GM21529 (cell line): ENCODE results near the gene TGM3.

Source experiments
- ATAC-seq: cut with Tn5 transposase; IDR thresholded peaks from one replicate; pipeline ENCODE4 v1.9.1; 2021; ENCODE audit not compliant: unreplicated experiment

Gene TGM3

DNA sequence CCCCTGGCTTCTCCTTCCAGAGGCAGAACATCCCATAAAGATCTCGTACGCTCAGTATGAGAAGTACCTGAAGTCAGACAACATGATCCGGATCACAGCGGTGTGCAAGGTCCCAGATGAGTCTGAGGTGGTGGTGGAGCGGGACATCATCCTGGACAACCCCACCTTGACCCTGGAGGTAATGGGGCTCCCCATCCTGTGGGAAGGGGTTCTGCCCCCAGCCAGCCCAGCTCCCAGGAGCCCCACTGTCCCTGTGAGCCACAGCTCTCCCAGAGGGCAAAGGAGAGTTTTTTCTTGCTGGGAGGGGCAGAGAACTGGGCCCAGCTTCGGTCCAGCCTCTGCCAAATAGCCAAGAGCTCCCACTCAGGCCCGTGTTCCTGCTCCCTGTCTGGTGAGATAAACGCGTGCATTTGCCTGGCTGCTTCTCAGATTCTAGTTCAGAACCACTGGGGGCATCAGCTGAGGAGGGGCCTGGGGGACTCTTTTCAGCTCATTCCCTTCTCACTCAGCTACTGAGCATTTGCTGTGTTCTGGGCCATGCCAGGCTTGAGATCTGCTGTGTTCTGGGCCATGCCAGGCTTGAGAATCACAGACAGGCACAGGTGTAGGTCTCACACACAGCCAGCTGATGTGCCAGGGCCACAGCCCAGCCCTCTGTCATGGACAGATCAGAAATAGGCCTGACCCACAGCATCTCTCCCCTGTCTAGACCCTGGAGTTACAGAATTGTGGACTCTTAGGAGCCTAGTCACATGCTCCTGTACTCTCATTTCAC, 39.5 kb downstream of the TGM3 start:
- ATAC-seq = no peak

DNA sequence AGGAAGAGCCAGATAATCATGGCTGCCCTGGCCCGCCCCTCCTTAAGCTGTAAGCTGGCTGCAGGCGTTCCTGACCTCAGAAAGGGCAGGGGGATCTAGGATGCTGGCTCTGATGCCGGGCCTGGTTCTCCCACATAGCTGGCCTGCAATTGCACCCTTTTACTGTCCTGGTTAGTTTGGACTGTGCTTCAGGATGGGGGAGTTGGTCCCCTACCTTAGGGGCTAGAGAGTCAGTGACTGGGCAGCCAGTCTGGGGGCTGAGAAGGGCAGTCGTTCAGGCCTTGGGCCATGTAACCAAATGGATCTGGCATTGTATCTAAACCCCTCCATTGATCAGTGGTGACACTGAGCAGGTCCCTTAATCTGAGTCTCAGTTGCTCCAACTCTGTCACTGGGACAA, 40.7 kb downstream of the TGM3 start:
- ATAC-seq = no peak

DNA sequence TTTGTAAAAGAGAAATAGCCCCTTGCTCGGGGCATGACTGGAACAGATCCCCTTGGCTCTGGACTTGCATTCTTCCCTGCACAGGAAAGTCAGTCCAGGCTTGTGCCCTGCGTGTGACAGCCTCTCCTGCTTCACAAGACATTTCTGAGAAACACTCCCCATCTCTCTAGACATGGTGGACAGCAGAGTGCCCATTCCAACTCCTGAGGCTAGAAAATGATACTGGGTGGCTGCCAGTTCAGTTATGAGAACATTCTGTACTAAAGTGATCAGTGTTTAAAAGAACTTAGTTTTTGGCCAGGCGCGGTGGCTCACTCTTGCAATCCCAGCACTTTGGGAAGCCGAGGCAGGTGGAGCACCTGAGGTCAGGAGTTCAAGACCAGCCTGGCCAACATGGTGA, 41.3 kb downstream of the TGM3 start:
- no peak for ATAC-seq

DNA sequence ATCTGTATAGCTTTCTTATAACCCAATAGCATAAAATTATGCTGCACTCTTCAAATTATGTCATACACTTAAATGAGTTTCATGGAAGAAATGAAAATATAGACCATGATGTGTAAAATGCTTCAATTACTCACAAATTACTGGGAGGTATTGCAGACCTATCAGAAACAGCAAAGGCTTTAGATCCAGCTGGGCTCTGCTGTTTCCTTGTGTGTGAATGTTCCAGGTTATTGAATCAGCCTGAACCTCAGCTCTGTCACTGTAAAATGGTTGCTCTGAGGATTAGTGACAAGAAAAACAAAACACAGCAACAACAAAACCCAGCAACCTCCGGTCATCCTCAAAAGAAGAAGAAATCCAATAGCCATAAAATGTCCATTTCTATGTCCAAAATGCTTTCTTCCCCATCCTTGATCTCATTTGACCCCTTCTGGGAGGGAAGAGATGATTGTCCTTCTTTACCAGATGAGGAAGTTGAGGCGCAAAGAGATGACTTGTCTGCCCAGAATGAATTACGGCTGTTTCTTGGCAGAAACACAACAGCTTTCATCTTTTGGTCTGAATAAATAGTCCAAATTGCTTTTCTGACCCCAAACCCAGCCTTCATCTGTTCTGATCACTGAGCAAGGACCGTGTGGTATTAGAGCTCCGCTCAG, 42.7 kb downstream of the TGM3 start:
- no peak for ATAC-seq

DNA sequence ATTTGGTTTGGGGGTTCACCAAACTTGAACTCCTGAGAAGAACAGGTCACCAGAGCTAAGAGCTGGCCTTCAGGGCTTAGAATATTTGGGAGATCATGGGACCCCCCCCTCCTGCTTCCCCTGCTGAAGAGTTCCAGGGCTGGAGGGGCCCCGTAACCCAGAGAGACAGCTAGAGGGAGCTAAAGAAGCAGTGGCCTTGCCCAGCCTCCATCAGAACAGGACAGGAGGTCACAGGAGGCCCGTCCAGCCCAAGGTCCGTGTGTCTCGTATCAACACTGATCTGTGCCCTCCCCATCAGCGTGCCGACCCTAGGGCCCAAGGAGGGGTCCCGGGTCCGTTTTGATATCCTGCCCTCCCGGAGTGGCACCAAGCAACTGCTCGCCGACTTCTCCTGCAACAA, 44.3 kb downstream of the TGM3 start:
- ATAC-seq = no peak

DNA sequence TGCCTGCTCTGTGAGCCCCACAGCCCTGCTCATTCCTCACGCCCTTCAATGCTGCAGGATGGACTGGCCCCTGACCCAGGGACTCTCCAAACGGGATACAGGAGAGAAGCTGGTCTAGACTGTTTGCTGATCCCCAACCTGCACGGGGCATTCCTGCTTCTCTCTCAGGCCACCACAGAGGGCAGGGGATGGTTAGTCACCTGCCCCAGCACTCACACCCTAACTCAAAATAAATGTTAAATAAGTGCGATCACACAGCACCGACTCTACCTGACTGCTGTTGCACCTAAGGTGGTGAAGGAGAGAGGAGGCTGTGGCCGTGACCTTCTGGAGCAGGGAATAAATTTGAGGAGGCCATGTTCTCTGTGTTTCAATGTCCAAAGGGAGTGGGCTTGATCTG, 45.0 kb downstream of the TGM3 start:
- ATAC-seq = no peak

DNA sequence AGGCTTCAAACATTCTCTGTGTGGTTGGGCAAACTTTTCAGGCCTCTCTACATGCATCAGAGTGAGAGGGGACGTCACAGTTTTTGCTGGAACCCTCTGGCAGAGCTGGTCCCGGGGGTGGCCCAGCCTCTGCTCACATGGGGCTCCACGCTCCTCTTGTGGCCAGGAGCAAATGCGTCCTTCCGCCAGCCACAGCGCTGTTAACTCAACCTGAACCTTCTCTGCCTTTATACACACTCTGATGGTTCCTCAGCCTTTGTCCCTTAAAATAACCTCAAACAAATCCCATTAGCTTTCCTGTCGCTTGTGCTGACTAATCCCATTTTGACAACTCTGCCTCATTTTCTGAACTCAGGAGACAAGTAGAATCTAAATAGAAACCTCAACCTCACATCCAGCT, 45.5 kb downstream of the TGM3 start:
- ATAC-seq = no peak

DNA sequence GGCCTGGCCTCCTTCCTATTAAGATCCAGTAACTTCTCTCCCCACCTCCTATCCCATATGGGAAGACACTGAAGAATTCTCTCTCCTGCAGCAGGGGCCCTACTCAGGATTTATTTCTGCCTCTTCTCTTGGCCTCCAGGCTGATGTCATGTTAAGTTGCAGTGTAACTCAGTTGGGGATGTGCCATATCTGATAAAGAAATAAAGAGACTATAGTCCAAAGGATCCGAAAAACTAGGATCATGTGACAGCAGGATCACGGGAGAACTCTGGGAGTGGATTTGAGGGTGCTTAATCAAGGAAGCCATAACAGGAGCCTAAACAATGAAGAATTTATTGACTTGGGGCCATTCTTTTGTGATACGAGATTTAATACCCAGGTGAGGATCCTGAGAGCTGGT, 46.4 kb downstream of the TGM3 start:
- no peak for ATAC-seq

DNA sequence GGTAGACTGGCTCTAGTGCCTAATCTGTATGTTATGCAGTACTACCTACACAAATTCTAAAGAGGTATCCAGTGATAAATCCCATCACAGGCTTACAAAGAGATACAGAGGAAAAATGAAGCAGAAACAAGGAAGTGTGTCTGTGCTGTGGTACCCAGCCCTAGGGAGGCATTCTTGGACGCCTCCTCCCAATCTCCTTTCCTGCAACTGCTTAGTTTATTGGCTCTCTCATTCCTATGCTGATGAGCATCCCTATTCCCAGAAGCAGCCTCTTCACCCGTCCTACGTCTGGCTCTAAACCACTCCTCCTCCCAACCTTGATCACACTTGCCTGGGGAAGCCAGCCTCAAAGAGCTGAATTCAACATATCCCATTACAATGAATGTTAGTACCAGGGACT, 50.4 kb downstream of the TGM3 start:
- no peak for ATAC-seq

DNA sequence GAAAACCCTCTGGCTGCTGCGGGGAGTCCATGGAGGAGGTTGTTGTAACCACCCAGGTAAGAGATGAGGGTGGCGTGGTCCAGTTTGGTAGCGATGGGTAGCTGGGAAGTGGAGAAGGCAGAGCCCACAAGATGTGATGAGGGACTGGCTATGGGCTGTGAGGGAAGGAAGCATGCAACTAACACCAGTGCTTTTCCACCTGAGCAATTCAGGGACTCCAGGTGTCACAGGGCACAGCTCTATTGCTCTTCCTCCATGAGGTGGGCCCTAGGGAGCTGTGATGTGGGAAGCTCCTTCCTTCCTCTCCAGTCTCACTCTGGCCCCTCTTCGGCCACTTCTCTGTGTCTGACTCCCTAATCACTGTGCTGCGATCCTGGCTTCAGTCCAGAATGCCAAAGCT, 52.5 kb downstream of the TGM3 start:
- ATAC-seq = no peak

DNA sequence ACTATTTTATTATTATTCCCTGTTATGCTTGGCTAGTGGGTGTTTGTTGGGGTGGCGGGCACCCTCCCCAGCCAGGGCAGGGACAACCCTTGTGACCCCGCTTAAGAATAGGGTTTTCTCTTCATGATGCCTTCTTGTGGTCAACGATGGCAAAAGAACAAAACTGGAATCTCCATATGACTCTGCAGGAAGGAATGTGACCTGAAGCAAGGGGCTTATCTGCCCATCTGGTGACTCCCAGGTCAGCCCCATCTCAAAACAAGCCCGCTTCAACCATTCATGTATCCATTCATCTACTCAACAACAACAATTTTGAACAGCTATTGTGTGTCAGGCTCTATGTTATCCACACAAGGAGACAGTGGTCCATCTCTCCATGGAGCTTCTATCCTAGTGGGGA, 54.0 kb downstream of the TGM3 start:
- ATAC-seq = no peak

DNA sequence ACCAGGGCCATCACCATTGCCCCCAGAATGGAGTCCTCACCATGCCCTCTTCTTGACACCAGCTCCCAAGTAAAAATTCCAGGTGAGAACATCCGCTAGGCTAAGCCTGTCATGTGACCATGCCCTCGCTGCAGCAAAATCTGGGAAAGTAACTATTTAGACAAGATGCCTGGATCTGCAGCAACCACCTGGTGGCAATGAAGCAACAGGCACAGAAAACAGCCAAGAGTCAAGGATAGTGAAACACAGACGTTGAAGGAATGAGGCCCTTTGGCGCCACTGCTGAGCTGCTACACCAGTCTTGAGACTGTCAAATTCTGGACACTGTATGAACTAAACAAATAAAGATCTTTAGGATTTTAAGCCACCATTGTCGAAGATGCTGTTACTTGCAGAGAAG, 54.8 kb downstream of the TGM3 start:
- ATAC-seq = no peak

DNA sequence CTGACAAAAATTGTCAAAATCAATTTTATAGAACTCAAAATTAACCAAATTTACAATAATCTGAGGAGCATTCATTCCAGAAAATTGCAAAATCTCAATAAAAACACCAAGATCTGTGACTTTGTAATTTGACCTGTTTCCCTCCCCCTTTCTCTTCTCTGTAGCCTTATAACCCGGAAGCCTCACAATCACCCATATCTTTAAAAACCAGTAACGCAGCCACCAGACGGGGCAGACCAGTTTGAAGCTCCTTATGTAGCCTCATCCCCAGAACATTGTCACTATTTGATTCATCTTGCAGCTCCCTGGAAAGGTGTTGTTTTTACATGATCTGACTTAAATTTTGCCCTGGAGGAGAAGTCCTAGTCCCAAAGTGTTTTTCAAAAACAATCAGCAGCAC, 57.4 kb downstream of the TGM3 start:
- no peak for ATAC-seq

DNA sequence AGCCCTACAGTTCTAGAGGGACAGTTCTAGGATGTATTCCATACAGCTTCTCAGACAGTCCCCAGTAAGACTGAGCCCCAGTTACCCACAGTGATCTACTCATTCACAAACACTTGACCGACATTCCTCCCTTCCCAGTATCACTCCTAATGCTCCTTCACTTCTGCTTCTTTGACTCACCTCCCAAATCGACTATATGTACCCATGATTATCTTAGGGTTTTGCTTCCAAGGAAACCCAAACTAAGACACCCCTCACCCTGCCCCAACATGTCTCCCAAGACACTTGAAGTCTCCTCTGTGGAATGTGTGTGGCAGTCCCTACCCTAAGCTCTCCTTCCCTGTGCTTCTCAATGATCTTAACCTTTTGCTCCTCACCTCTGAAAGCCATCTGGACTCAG, 61.3 kb downstream of the TGM3 start:
- no peak for ATAC-seq

DNA sequence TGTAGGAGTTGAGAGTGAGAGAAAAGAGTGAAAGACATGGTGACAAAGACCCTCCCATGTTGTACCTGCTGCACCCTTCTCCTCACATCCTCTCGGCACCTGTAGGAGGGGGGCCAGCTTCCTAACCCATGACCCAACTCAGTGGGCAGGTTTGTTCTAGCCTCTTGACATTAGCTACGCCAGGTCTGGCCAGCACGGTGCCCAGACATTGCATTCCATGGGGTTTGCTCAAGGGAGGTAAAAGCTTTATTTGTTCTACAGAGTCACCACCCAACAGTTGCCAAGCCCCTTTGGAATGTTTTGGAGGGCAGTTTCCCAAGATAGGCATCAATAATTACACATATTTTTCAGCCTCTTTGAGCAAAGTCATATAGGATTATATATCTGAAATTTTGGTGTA, 62.2 kb downstream of the TGM3 start:
- ATAC-seq = no peak

DNA sequence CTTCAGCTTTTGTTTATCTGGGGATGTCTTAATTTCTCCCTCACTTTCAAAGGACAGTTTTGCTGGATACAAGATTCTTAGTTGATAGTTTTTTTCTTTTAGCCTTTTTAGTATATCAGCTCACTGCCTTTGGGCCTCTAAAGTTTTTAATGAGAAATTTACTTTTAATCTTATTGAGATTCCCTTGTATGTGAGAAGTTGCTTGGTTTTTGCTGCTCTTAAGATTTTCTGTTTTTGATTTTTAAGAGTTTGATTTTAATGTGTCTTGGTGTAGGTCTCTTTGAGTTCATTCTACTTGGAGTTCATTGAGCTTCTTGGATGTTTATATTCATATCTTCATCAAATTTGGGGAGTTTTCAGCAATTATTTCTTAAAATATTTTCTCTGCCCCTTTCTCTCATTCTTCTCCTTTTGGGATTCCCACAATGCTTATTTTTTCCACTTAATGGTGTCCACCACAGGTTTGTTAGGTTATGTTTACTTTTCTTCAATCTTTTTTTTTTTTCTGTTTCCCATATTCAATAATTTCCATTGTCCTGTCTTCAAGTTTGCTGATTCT, 65.3 kb downstream of the TGM3 start:
- ATAC-seq = no peak

DNA sequence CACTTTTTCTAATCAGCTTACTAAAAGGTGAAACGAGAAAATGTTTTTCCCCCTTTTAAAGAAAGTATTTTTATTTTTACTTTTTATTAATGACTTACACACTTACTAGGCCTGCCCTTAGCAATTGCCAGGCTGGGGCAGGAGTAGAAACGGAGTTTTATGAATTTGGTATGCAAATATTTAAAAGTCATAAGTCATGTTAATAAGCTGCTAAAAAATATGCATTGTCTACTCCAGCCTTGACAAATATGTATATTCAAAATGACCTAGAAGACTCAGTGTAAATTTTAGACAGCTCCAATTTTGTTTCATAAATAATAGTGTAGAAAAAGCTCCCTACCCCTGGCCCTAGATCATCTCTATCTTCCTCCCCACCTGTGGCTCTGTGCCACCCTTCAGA, 67.4 kb downstream of the TGM3 start:
- ATAC-seq = no peak

DNA sequence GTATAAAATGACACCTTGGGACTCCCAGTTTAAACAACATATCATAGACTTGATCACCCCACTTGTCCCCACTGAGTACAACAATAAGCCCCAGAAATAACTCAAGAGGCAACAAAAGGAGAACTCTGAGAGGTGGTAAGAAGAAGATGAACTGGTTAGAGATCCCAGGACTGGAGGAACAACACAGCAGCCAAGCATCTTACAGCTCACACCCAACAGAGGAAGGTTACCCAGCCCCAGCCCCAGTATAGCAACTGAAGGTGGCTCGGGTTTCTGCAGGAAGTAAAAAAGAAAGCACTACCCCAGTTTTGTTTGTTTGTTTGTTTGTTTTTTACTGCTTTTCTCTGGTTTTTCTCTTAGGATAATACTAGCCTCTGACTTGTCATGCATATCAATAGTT, 67.8 kb downstream of the TGM3 start:
- no peak for ATAC-seq

DNA sequence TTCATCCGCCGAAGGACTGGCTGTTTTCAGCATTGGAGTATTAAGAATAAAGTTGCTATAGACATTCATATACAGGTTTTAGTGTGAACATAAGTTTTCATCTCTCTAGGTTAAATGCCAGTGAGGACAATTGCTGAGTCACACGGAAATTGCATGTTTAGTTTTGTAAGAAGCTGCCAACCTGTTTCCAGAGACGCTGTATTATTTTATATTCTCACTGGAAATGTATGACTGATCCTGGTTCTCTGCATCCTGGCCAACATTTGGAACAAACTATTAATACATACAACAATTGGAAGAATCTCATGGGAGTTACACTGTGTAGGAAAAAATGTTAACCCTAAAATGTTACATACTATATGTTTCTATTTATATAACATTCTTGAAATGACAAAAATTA, 68.2 kb downstream of the TGM3 start:
- no peak for ATAC-seq

DNA sequence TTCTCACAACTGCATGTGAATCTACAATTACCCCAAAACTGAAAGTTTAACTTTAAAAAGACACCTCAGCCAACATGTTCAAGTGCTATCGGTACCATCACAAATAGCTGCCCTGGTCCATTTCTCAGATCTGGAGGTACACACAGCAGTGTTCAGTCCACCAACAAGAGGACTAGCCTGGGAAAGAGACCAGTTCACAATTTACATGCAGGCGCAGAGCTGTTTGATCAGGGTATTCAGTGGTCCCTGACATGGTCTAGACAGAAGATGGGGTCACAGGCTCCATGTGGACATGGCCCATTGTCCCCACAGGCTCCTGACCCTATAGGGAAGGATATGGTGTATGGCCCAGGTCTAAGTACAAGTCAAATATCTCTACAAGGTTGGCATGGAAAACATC, 69.3 kb downstream of the TGM3 start:
- no peak for ATAC-seq

DNA sequence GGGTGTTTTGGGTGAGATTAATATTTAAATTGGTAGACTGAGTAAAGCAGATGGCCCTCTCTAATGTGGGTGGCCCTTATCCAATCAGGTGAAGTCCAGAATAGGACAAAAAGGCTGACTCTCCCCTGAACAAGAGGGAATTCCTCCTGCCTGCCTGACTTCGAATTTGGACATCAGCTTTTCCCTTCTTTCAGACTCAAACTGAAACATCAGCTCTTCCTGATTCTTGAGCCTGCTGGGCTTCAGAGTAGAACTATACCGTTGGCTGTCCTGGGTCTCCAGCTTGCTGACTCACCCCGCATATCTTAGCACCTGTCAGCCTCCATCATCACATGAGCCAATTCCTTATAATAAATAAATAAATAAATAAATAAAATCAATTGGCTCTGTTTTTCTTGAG, 69.9 kb downstream of the TGM3 start:
- no peak for ATAC-seq

DNA sequence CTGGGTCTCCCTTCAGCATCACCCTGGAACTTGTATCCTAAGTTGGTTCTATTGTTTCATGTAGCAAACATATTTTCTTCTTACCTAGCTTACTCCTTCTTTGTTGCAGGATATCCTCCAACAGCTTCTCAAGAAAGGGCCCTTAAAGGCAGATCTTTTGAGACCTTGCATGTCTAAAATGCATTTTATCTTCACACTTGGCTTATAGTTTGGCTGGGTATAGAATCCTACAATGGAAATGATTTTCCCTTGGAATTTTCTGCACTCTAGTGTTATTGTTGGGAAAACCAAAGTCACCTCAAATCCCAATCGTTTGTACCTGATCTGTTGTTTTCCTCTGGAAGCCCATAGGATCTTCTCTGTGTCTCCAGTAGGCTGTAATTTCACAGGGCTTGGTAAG, 72.8 kb downstream of the TGM3 start:
- no peak for ATAC-seq

DNA sequence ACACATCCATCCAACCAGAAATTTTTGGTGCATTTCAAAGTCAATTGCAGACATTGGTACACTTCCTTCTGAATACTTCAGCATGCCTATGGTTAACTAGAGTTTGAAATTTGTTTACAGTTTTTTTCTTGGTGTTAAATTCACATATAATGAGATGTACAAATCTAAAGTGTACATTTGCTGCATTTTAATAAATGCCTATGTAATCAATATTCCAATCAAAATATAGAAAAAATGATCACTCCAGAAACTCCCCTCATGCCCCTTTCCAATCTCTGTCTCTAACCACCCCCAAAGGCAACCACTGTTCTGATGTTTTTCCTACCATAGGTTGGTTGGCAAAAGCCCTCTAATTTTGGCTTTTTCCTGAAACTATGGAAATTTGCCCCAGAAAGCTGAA, 77.3 kb downstream of the TGM3 start:
- ATAC-seq = no peak
